WERI-Rb-1 (cell line): ENCODE results near the gene ISOC1.

ENCODE experiments used
- DNase-seq: peaks from one replicate; pipeline ENCODE4 v3.0.0-alpha.2; 2020
- H3K27ac ChIP-seq: fragments of 250-450 bp; sonication (Bioruptor Pico); 2 replicates; pipeline ENCODE4 v1.5.1; 2020; ENCODE audit warnings: mild to moderate bottlenecking, moderate library complexity
- H3K27me3 ChIP-seq: fragments of 250-450 bp; sonication (Bioruptor Pico); 2 replicates; pipeline ENCODE4 v1.5.1; 2021; ENCODE audit warnings: mild to moderate bottlenecking, low read depth, moderate library complexity; ENCODE audit not compliant: insufficient read depth, severe bottlenecking
- H3K36me3 ChIP-seq: fragments of 250-450 bp; sonication (Bioruptor Pico); 2 replicates; pipeline ENCODE4 v1.5.1; 2020; ENCODE audit warnings: mild to moderate bottlenecking, moderate library complexity
- H3K4me3 ChIP-seq: 2 replicates; pipeline ENCODE4 v1.5.1; 2011; ENCODE audit warnings: low read depth, mild to moderate bottlenecking, control low read depth, low read length
- H3K9me3 ChIP-seq: fragments of 250-450 bp; sonication (Bioruptor Pico); 2 replicates; pipeline ENCODE4 v1.5.1; 2021; ENCODE audit warnings: mild to moderate bottlenecking, moderate library complexity; ENCODE audit not compliant: severe bottlenecking
- CTCF ChIP-seq: IDR thresholded peaks from 2 replicates; pipeline ENCODE4 v1.5.1; 2011; ENCODE audit warnings: low read depth, mild to moderate bottlenecking, control low read depth, inconsistent platforms, low read length

ISOC1 gene

GRCh38 chr5:129114539-129115193, 20.1 kb downstream of the ISOC1 start:
- H3K27me3 ChIP-seq: no peaks in the 10 kb centered on the region
- no peaks in the 10 kb centered on the region for H3K9me3 ChIP-seq
- TF ChIP-seq CTCF: no peak
- peaks cover 68% of the 10 kb centered on the region for H3K36me3 ChIP-seq
- H3K4me3 ChIP-seq: no peak overlapping the region
- no peak for DNase-seq
- H3K27ac ChIP-seq: no peak overlapping the region

- TF ChIP-seq CTCF: no peak
- DNase-seq: no peak
- H3K4me3 ChIP-seq: no peak overlapping the region
- no peaks in the 10 kb centered on the region for H3K9me3 ChIP-seq
- H3K27ac ChIP-seq: no peak overlapping the region
- H3K27me3 ChIP-seq: no peaks in the 10 kb centered on the region
- peaks cover 58% of the 10 kb centered on the region for H3K36me3 ChIP-seq
Measured at GRCh38 chr5:129115680-129116079, 21.1 kb downstream of the ISOC1 start.

- TF ChIP-seq CTCF: no peak
- Histone ChIP-seq H3K27me3 (no peaks in the 10 kb centered on the region), H3K27ac (no peak overlapping the region), H3K36me3 (peaks cover 48% of the 10 kb centered on the region), H3K4me3 (no peak overlapping the region), H3K9me3 (no peaks in the 10 kb centered on the region)
- no peak for DNase-seq
Measured at GRCh38 chr5:129116797-129117196, 22.2 kb downstream of the ISOC1 start.

- no peak for TF ChIP-seq CTCF
- Histone ChIP-seq H3K27me3 (no peaks in the 10 kb centered on the region), H3K36me3 (peaks cover 32% of the 10 kb centered on the region), H3K4me3 (no peak overlapping the region), H3K9me3 (no peaks in the 10 kb centered on the region), H3K27ac (no peak overlapping the region)
- DNase-seq: no peak
Measured at GRCh38 chr5:129118405-129118804, 23.9 kb downstream of the ISOC1 start.

- no peak for TF ChIP-seq CTCF
- Histone ChIP-seq H3K4me3 (no peak overlapping the region), H3K9me3 (no peaks in the 10 kb centered on the region), H3K27ac (no peak overlapping the region; the same call in 1 of the 2 replicates), H3K27me3 (no peaks in the 10 kb centered on the region), H3K36me3 (peaks cover 28% of the 10 kb centered on the region)
- no peak for DNase-seq
Measured at GRCh38 chr5:129118826-129119225, 24.3 kb downstream of the ISOC1 start.

- TF ChIP-seq CTCF: no peak
- H3K27me3 ChIP-seq: no peaks in the 10 kb centered on the region
- H3K9me3 ChIP-seq: no peaks in the 10 kb centered on the region
- peak; percentile 57 for DNase-seq
- peaks cover 17% of the 10 kb centered on the region for H3K36me3 ChIP-seq
- H3K27ac ChIP-seq: no peak overlapping the region
- H3K4me3 ChIP-seq: no peak overlapping the region
Measured at GRCh38 chr5:129120158-129120581, 25.6 kb downstream of the ISOC1 start.
